Bronchial epithelial cell (primary cell): ENCODE results near the gene ERI3. TPM values are rescaled to one million over a fixed set of nuclear protein-coding genes. Genes with fewer than 3 reads are reported as not detected.

ENCODE experiments used
- DNase-seq: peaks from one replicate; pipeline ENCODE4 v3.0.0-alpha.2; 2010; ENCODE audit warnings: low read depth
- FAIRE-seq: peaks from 2 replicates; lab custom pipeline; 2011; peaks lifted over from hg19 to GRCh38; lab: Jason Lieb, UNC
- H3K27me3 ChIP-seq: 2 replicates; pipeline ENCODE4 v1.5.1; 2011; ENCODE audit warnings: low read length; ENCODE audit not compliant: control insufficient read depth, insufficient read depth
- H3K36me3 ChIP-seq: 2 replicates; pipeline ENCODE4 v1.5.1; 2011; ENCODE audit warnings: low read length; ENCODE audit not compliant: control insufficient read depth, insufficient read depth
- H3K4me3 ChIP-seq: 2 replicates; pipeline ENCODE4 v1.5.1; 2011; ENCODE audit warnings: mild to moderate bottlenecking, low read depth, low read length, control low read depth
- CTCF ChIP-seq: IDR thresholded peaks from 2 replicates; pipeline ENCODE4 v1.5.1; 2011; ENCODE audit warnings: mild to moderate bottlenecking, moderate library complexity, low read length, control low read depth, inconsistent platforms; ENCODE audit not compliant: insufficient read depth, severe bottlenecking
- total RNA-seq: library from RNA; depleted of rRNA; stranded (reverse); fragments of >200 nt; gene quantifications from 2 replicates; pipeline ENCODE4 v1.2.1, GENCODE V29; 2014

The ERI3 gene
- total RNA-seq, 1 donor from 2014 or later, result 22.1 TPM

GRCh38 chr1:44347280-44347679 lies 7.8 kb downstream of the ERI3 start:
- TF ChIP-seq CTCF, result no peak
- Histone ChIP-seq H3K27me3 (no peaks in the 10 kb centered on the region), H3K4me3 (no peak overlapping the region), H3K36me3 (no peaks in the 10 kb centered on the region)
- DNase-seq, result no peak
- no peak for FAIRE-seq

GRCh38 chr1:44346878-44347277 lies 8.2 kb downstream of the ERI3 start:
- DNase-seq (no peak), FAIRE-seq (no peak)
- Histone ChIP-seq H3K4me3 (no peak overlapping the region), H3K27me3 (no peaks in the 10 kb centered on the region), H3K36me3 (peaks cover 1% of the 10 kb centered on the region)
- TF ChIP-seq CTCF, result no peak

- no peaks in the 10 kb centered on the region for H3K27me3 ChIP-seq
- no peak for FAIRE-seq
Observed at GRCh38 chr1:44346184-44346583, 8.9 kb downstream of the ERI3 start.

GRCh38 chr1:44345187-44345775 lies 9.8 kb downstream of the ERI3 start:
- FAIRE-seq (no peak), DNase-seq (peak; percentile 54)
- no peak for TF ChIP-seq CTCF
- Histone ChIP-seq H3K27me3 (no peaks in the 10 kb centered on the region), H3K4me3 (no peak overlapping the region), H3K36me3 (peaks cover 1% of the 10 kb centered on the region)

More at GRCh38 chr1:44346184-44346583, 8.9 kb downstream of the ERI3 start:
- DNase-seq, result no peak
- Histone ChIP-seq H3K4me3 (no peak overlapping the region), H3K36me3 (peaks cover 1% of the 10 kb centered on the region)
- no peak for TF ChIP-seq CTCF

- no peak for TF ChIP-seq CTCF
- Histone ChIP-seq H3K36me3 (peaks cover 11% of the 10 kb centered on the region), H3K27me3 (no peaks in the 10 kb centered on the region), H3K4me3 (no peak overlapping the region)
- DNase-seq (no peak), FAIRE-seq (no peak)
Observed at GRCh38 chr1:44339731-44340130, 15.3 kb downstream of the ERI3 start.

GRCh38 chr1:44338136-44338535 lies 16.9 kb downstream of the ERI3 start:
- no peak for TF ChIP-seq CTCF
- Histone ChIP-seq H3K4me3 (no peak overlapping the region), H3K36me3 (peaks cover 14% of the 10 kb centered on the region), H3K27me3 (no peaks in the 10 kb centered on the region)
- DNase-seq (no peak), FAIRE-seq (no peak)
